GM19372 (cell line): ENCODE measurements around the gene TRIP10.
"Not testable (repeated sequence)": the region's sequence is repeated elsewhere in the genome, so short reads cannot be mapped to it uniquely, and the experiment has no call there.

Source experiments
- ATAC-seq: cut with Tn5 transposase; IDR thresholded peaks from one replicate; pipeline ENCODE4 v1.9.1; 2021; ENCODE audit warnings: mild to moderate bottlenecking, low read depth, moderate library complexity; ENCODE audit not compliant: unreplicated experiment

TRIP10 gene

DNA sequence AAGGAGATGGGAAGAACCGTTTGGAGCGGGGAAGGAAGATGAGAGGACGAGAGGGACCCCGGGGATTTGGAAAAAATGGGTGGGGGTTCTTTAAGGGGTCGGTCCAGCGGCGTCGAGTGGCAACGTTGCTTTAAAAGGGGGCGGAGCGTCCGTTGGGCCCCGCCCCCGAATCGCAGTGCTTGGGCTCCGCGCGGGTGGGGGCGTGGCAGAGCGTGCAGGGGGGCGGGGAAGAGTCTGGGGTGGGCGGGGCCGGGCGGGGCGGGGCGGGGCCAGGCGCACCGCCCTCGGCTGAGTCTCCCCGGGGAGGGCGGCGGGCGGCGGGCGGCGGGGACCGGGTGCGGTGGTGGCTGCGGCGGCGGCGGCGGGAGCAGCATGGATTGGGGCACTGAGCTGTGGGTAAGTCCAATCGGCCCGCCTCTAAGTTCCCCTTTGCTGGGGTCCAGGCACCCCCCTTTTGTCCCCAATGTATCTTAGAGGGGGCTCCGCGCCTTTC, at the start of gene TRIP10:
Gene TRIP10, plus strand, starts transcription at position 291 of the 493 bp plus-strand sequence. Its CDS starts 82 bp downstream, at position 373.
- no peak for ATAC-seq

GRCh38 chr19:6690160-6690885, 49.2 kb upstream of the TRIP10 start:
- no peak for ATAC-seq

GRCh38 chr19:6691342-6691741, 48.1 kb upstream of the TRIP10 start:
- ATAC-seq: no peak

GRCh38 chr19:6692027-6692426, 47.5 kb upstream of the TRIP10 start:
- no peak for ATAC-seq

DNA sequence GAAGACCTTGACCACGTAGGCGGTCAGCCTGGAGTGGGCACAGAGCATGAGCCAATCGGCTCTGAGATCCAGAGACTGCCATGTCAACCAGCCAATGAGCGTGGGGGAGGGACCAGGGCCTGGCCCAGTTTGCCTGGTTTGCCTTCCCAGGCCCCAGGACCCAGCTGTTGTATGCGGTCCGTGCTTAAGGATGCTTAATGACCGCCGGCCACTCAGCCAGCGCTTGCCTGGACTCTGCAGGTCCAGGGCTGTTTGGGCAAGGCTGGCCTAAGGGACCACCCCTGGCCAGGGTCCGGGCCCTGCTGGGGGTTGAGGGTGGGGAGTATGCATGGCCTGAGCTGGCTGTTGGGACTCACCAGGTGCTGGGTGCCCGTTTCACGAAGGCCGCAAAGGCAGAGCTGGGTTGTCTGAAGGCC, 46.4 kb upstream of the TRIP10 start:
- ATAC-seq: no peak

GRCh38 chr19:6693681-6694080, 45.8 kb upstream of the TRIP10 start:
- no peak for ATAC-seq

DNA sequence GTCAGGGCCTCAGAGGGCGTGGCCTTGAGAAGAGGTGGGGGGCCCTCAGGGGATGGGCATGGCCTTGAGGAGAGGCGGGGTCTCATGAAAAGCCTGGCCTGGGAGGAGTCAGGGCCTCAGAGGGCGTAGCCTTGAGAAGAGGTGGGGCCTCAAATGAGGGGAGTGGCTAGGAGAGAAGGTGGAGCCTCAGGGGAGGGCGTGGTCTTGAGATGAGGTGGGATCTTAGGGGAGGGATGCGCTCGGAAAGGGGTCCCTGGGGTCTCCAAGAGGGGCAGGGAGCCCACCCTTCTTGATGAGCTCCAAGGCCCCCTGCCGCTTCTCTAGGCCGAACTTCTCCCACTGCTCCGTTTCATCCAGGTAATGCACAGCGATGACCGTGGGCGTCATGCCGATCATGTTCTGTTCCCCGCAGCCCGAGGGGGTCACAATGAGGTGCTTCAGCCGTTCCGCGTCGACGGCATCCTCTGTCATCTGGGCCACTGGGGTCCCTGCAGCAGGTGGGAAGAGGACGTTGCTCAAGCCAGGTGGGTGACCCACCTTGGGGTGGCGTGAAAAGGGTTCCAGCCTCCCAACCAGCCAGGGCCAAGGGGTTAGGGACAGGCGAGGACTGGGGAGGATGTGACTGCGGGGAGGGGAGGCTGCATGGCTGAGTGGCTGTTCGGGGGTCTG, 45.2 kb upstream of the TRIP10 start:
- no peak for ATAC-seq

DNA sequence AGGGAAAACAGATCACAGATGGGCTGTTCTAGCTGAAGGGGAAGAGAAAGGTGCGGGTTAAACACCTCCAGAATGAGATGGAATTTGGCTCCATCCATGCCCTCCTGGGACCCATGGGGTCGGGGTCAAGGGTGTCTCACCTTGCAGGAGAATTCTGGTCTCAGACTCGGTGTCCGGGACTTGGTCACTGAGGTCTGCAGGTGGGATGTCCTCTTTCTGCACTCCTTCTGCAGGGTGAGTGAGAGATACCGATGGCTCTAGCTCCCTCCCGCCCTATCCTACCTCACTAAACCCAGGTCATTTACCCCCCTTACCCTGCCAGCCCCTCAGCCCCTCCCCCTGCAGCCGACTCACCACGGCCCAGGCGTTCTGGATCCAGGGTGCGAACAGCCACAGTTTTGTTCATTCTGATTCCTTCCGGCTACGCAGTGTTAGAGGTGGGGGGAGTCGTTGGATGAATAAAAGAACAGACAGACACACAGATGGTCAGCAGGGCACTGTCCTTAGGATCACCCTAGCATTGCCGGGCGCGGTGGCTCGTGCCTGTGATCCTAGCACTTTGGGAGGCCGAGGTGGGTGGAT, 43.1 kb upstream of the TRIP10 start:
- ATAC-seq: no peak

DNA sequence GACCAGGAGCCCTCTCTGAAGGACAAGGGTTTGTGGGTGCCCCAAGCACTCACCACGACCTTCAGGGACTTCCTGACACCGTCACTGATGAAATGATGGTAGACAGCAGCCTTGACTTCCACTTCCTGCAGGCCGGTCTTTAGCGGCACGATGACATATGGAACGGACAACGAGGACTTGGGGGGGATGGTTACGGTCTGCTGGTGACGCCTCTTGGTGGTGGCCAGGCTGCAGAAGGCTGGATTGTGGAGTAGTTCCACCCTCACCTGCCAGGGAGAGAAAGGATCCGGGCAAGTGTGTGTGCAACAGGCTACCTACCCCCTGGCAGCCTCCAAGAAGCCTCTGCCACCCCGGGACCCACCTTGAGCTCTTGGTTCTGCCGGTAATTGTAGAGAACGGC, 42.2 kb upstream of the TRIP10 start:
- no peak for ATAC-seq

- no peak for ATAC-seq
These were observed 39.5 kb upstream of the TRIP10 start for GRCh38 chr19:6699935-6700334.

- ATAC-seq: no peak
These were observed 38.7 kb upstream of the TRIP10 start for GRCh38 chr19:6700586-6701316.

GRCh38 chr19:6705931-6706632, 33.4 kb upstream of the TRIP10 start:
- no peak for ATAC-seq

GRCh38 chr19:6706633-6706958, 32.9 kb upstream of the TRIP10 start:
- ATAC-seq: no peak

DNA sequence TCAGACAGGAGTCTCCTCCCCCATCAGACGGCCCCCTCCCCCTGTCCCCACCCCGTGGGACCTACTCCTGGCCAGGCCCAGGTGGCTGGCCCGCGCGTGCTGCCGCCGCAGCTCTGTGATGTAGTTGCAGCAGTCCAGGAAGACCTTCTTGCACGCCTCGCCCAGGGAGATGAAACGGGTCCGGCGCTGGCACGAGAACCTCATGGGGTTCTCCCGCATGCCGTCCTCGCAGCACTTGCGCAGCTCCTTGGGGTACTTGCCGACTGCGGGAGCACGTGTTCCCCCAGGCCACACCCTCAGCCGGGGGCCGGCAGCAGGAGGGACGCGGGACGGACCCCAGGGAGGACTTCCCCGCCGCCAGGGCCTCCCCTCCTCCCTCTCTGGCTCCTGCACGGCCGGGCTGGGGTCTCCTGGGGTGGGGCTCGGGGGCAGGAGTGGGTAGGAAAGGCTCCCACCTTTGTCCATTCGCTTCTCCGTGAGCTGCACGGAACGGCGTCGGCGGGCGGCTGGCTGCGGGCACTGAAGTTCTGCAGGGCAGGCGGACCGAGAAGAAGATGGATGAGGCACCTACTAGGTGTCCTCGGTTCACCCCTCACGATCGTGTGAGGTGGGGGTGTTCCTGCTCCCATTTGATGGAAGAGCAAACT, 32.3 kb upstream of the TRIP10 start:
- no peak for ATAC-seq

DNA sequence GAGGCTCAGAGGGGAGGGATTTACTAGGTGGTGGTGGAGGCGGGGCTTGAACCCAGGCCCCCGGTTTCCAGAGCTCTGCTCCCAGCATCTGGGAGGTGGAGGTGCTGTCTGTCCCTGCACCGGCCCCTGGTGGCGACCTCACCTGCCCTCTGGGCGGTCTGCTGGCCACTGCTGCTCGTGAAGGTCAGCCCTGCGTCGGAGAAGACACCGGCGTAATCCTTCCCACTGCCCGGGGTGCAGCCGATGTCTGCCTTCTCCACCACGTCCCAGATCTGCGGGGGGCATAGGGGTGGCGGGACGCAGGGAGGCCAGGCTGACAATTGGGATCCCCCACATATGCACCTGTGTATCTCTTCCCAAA, 31.8 kb upstream of the TRIP10 start:
- no peak for ATAC-seq

GRCh38 chr19:6708346-6708745, 31.1 kb upstream of the TRIP10 start:
- ATAC-seq: no peak

- not testable (repeated sequence) for ATAC-seq
These were observed 30.6 kb upstream of the TRIP10 start for GRCh38 chr19:6708913-6709312.

DNA sequence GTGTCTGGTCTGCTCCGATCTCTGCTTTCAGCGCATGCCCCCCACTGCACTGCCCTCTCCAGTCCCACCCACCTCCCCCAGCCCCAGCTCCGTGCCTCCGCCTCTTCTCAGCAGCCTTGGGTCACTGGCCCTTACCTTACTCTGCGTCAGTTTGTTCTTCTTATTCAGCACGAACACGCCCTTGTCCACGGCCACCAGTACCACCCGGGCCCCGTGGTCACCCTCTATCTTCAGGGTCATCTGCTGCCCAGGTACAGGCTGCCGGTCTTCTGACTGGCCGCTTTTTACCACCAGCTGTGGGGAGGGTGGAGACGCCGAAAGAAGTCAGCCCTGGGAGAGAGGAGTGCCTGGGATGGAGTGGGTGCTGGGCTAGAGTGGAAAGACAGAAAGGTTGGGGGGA, 29.9 kb upstream of the TRIP10 start:
- ATAC-seq: no peak

DNA sequence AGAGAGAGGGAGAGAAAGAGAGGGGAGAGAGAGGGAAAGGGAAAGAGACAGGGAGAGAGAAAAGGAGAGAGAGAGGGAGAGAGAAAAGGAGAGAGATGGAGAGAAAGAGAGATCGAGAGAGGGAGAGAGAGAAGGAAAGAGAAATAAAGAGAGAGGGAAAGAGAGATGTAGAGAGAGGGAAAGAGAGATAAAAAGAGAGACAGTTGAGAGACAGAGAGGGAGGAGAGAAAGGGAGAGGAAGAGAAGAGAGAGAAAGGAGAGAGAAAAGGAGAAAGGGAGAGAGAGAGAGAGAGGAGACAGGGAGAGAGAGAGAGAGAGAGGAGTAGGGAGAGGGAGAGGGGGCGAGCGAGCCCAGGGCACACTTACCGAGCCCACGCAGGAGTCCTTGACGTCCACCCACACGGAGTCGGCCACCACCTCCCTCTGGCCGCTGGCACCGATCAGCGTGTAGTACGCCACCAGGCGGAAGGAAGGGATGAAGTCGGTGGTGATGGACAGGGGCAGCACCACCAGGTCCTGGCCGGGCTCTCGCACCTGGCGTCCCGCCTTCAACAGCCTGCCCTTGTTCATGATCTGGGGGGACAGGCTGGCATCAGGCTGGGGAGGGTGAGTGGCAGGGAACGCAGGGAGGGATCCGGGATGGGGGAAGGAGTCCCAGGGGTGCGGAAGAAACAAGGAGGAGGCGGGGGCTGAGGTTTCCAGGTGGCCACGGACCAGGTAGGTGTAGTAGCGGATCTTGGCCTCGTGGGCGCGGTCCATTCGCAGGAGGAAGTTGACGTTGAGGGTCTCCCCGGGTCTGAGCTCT, 29.0 kb upstream of the TRIP10 start:
- ATAC-seq: no peak

GRCh38 chr19:6711078-6711361, 28.5 kb upstream of the TRIP10 start:
- no peak for ATAC-seq
